ENCODE measurements around the gene POLR3K. TPM values are rescaled to one million over a fixed set of nuclear protein-coding genes. Genes with fewer than 3 reads are reported as not detected.
A peak's percentile ranks its signal among the peaks of the same experiment; 100 is the strongest.

The POLR3K gene
- total RNA-seq, 1 donor from 2014 or later = 12.1 TPM

DNA sequence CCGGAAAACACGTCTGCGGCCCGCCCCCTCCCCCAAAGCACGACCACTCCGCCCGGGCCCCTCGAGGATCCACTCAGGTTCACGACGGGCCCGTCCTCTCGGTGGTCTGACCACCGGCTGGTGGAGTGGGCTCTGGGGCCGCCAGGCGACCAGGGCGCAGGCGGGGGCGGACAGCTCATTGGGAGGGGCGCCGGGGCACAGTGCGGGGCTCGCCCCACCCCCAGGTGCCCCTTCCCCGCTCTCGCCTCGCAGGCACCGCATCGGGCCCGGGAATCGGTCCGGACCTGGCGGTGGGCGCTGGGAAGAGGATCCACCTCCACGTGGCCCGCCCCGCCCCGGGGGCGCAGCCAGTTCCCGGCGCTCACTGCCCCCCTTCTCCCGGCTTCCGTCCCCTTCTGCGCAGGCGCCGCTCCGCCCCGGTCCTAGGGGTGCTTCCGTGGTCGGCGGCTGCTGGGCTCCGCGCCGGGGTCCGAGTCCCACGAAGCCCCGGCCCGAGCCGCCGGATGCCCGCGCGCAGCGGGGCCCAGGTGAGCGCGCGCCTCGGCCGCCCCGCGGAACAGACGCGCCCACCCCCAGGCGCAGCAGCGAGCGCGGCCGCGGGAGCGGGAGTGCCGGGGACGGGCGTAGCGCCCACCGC, 24.5 kb upstream of the POLR3K start, which contains the start of gene MPG:
Gene MPG, plus strand, starts transcription at position 419 of the 637 bp plus-strand sequence. Its CDS starts 85 bp downstream, at position 504.
- Histone ChIP-seq H3K27me3 (ENCODE audit: low read depth) (no peaks in the 10 kb centered on the region), H3K27ac (peak within 1 kb of the TSS; percentile 94), H3K4me3 (peak within 1 kb of the TSS; percentile 92), H3K4me1 (peaks cover 58% of the 10 kb centered on the region), H3K36me3 (peaks cover 21% of the 10 kb centered on the region), H3K9me3 (no peaks in the 10 kb centered on the region)
- no peak for TF ChIP-seq CTCF (IDR thresholded peaks at IDR 0.05)
- intact Hi-C loops (cut with DNase I) = no loop called here
- DNase-seq = peak; percentile 88
- peak; percentile 88 to 91 for ATAC-seq

DNA sequence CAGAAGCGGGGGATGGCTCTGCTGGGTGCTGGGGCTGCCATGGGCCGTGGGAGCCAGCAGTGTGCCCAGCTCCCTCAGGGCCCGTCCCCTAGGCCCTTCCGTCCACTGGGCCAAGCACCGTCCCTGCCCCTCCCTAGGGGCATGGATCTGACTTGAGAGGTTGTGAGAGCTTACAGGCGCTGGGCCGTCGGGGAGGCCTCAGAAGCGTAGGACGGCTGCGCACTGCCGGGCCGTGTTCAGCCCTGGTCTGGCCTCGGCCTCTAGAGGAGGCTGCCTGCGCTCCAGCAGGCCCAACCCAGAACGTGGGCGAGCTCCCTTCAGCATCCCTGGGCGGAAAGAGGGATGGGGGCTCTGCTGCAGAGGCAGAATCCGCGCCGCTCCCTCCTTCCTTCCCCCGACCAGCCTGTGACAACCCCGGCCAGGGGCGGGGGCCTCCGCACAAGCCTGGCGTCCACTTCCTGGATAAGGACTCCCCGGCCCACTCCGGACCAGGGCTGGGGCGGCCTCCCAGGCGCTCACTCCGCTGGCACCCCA, 23.9 kb upstream of the POLR3K start:
- H3K27ac ChIP-seq = peak overlapping the region; percentile 94
- H3K4me3 ChIP-seq = peak overlapping the region; percentile 92
- peak; percentile 77 for DNase-seq
- peaks cover 21% of the 10 kb centered on the region for H3K36me3 ChIP-seq
- ATAC-seq = peak; percentile 60 to 65
- H3K9me3 ChIP-seq = no peaks in the 10 kb centered on the region
- H3K27me3 ChIP-seq (ENCODE audit: low read depth) = no peaks in the 10 kb centered on the region
- no peak for TF ChIP-seq CTCF (IDR thresholded peaks at IDR 0.05)
- intact Hi-C loops (cut with DNase I) = no loop called here
- peaks cover 62% of the 10 kb centered on the region for H3K4me1 ChIP-seq

DNA sequence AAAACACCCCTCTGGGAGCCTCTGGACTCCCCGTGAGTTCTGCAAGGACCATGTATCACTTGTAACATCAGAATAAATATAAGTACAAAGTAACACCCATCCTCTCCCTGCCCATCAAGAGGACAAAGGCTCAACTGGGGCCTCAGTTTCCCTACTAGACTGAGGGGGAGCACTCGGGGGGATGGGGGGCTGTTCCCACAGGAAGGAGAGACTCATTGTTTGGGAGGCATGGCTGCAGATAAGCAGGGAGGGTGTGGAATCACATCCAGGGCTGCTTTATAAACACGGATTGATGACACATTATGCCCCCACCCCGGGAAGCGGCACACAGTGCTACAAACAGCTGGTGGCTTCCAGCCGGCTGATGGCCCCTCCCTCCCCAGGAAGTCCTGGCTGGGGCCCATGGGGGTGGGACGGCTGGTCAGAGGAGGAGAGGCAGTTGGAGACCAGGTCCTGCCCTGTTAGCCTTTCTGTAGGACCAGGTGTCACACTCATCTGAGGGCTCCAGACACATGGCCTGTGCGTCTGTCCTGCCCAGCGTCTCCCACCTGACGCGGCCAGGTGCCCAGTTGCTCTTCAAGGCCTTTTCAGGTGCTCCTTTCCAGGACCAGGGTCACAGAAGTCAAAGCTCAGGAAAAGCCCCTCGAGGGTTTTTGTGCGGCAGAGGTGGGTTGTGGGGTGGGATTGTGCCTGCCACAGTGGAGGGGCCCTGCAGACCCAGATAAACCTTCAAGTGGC, 23.3 kb upstream of the POLR3K start:
- peak; percentile 27 to 46 for ATAC-seq
- TF ChIP-seq CTCF (IDR thresholded peaks at IDR 0.05) = no peak
- peaks cover 4% of the 10 kb centered on the region for H3K27me3 ChIP-seq (ENCODE audit: low read depth)
- peak; percentile 73 for DNase-seq
- peaks cover 62% of the 10 kb centered on the region for H3K4me1 ChIP-seq
- intact Hi-C loops (cut with DNase I) = no loop called here
- peak overlapping the region; percentile 94 for H3K27ac ChIP-seq
- H3K9me3 ChIP-seq = no peaks in the 10 kb centered on the region
- H3K36me3 ChIP-seq = peaks cover 21% of the 10 kb centered on the region
- H3K4me3 ChIP-seq = peak overlapping the region; percentile 92

- peak; percentile 32 for TF ChIP-seq CTCF (IDR thresholded peaks at IDR 0.05)
- peak overlapping the region; percentile 92 for H3K4me3 ChIP-seq
- DNase-seq (peak; percentile 84), ATAC-seq (peak; percentile 6 to 9)
- H3K27me3 ChIP-seq (ENCODE audit: low read depth) = peaks cover 10% of the 10 kb centered on the region
- H3K4me1 ChIP-seq = peaks cover 68% of the 10 kb centered on the region
- peaks cover 16% of the 10 kb centered on the region for H3K36me3 ChIP-seq
- intact Hi-C loops (cut with DNase I) = no loop called here
- H3K9me3 ChIP-seq = no peaks in the 10 kb centered on the region
- peak overlapping the region; percentile 94 for H3K27ac ChIP-seq
Observed at GRCh38 chr16:75580-76501, 22.4 kb upstream of the POLR3K start.
